Natural killer cell (primary cell): ENCODE measurements around the gene ADCY5. TPM values are rescaled to one million over a fixed set of nuclear protein-coding genes. Genes with fewer than 3 reads are reported as not detected.

Experiments used
- ATAC-seq, 3 donors: fragments of 150-1000 bp in 2 of 3; fragments of 200-7000 bp in 1 of 3; cut with Tn5 transposase; 1 replicate in 1 of 3; 2 replicates in 2 of 3; pipeline ENCODE4 v1.10.0; 2021; ENCODE audit warnings: mild to moderate bottlenecking in 2 of 3, moderate library complexity in 2 of 3
- DNase-seq, 2 donors: peaks; one replicate each; pipeline versions ENCODE4 v3.0.0 to v3.0.0-alpha.2; 2013 to 2021; ENCODE audit warnings: mixed read lengths in 1 of 2
- H3K27ac ChIP-seq: one replicate; pipeline ENCODE4 v1.5.1; 2013; ENCODE audit warnings: mild to moderate bottlenecking, low read length
- H3K27me3 ChIP-seq: one replicate; pipeline ENCODE4 v1.6.1; 2013; ENCODE audit warnings: low read length; ENCODE audit not compliant: control insufficient read depth, insufficient read depth
- H3K36me3 ChIP-seq: one replicate; pipeline ENCODE4 v1.6.1; 2013; ENCODE audit warnings: low read length; ENCODE audit not compliant: control insufficient read depth, insufficient read depth
- H3K4me1 ChIP-seq: one replicate; pipeline ENCODE4 v1.6.1; 2013; ENCODE audit warnings: low read length; ENCODE audit not compliant: control insufficient read depth, insufficient read depth
- H3K4me3 ChIP-seq: one replicate; pipeline ENCODE4 v1.5.1; 2013; ENCODE audit warnings: low read length
- H3K9me3 ChIP-seq: one replicate; pipeline ENCODE4 v1.6.1; 2013; ENCODE audit warnings: low read length; ENCODE audit not compliant: control insufficient read depth, insufficient read depth
- H3K27ac Mint-ChIP-seq, 2 donors: one replicate each; pipeline ENCODE4 v1.8.0; 2022; ENCODE audit warnings: mild to moderate bottlenecking in 2 of 2, mixed read lengths in 2 of 2, moderate library complexity in 1 of 2
- H3K27me3 Mint-ChIP-seq, 2 donors: one replicate each; pipeline ENCODE4 v1.8.0; 2022; ENCODE audit warnings: low read depth in 2 of 2, mixed read lengths in 2 of 2
- H3K36me3 Mint-ChIP-seq: one replicate; pipeline ENCODE4 v1.8.0; 2022; ENCODE audit warnings: mixed read lengths
- H3K4me1 Mint-ChIP-seq, 2 donors: one replicate each; pipeline ENCODE4 v1.8.0; 2022; ENCODE audit warnings: mixed read lengths in 2 of 2
- H3K4me3 Mint-ChIP-seq: one replicate; pipeline ENCODE4 v1.8.0; 2022; ENCODE audit warnings: mild to moderate bottlenecking, moderate library complexity, mixed read lengths
- H3K9me3 Mint-ChIP-seq, 2 donors: one replicate each; pipeline ENCODE4 v1.8.0; 2022; ENCODE audit warnings: mixed read lengths in 2 of 2
- WGBS: methylation state at CpG from one replicate; pipeline ENCODE4 v1.1.7; 2013; ENCODE audit warnings: missing lambda C conversion rate; ENCODE audit not compliant: insufficient coverage; 5-methylcytosine and 5-hydroxymethylcytosine counted together
- intact Hi-C: fragments of 100-400 bp; cut with micrococcal nuclease; formaldehyde crosslinking; loops from one replicate; pipeline ENCODE4 v1.14.2; 2022
- total RNA-seq, 4 donors: library from RNA; stranded (reverse); fragments of 120-200 nt in 1 of 4; gene quantifications; one replicate each; pipeline versions ENCODE4 v1.2.3 to v1.2.4, GENCODE V29; 2013 to 2022
- TF ChIP-seq, protein P1 (sequence below): fragments of 200-600 bp; IDR thresholded peaks from one replicate; pipeline ENCODE4 v1.8.0; 2022; ENCODE audit warnings: antibody characterized with exemption

Gene ADCY5
- total RNA-seq, 3 donors from 2014 or later (not counting 1 experiment from before 2014, with no cell fraction given), result not detected

GRCh38 chr3:123297627-123297899 lies 151.3 kb downstream of the ADCY5 start:
- no peaks in the 10 kb centered on the region for H3K36me3 Mint-ChIP-seq
- no peak for ATAC-seq
- Histone ChIP-seq H3K27ac (no peak overlapping the region), H3K4me3 (no peak overlapping the region), H3K9me3 (no peaks in the 10 kb centered on the region), H3K27me3 (no peaks in the 10 kb centered on the region), H3K4me1 (no peaks in the 10 kb centered on the region), H3K36me3 (no peaks in the 10 kb centered on the region)
- H3K27ac Mint-ChIP-seq, result no peak overlapping the region
- TF ChIP-seq, protein P1, sequence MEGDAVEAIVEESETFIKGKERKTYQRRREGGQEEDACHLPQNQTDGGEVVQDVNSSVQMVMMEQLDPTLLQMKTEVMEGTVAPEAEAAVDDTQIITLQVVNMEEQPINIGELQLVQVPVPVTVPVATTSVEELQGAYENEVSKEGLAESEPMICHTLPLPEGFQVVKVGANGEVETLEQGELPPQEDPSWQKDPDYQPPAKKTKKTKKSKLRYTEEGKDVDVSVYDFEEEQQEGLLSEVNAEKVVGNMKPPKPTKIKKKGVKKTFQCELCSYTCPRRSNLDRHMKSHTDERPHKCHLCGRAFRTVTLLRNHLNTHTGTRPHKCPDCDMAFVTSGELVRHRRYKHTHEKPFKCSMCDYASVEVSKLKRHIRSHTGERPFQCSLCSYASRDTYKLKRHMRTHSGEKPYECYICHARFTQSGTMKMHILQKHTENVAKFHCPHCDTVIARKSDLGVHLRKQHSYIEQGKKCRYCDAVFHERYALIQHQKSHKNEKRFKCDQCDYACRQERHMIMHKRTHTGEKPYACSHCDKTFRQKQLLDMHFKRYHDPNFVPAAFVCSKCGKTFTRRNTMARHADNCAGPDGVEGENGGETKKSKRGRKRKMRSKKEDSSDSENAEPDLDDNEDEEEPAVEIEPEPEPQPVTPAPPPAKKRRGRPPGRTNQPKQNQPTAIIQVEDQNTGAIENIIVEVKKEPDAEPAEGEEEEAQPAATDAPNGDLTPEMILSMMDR, result no peak
- H3K4me1 Mint-ChIP-seq, result no peaks in the 10 kb centered on the region
- peaks cover 0 to 2% of the 10 kb centered on the region in 2 donors for H3K27me3 Mint-ChIP-seq
- intact Hi-C loops, result no loop called here
- no peak overlapping the region for H3K4me3 Mint-ChIP-seq
- DNase-seq, result no peak
- no peaks in the 10 kb centered on the region for H3K9me3 Mint-ChIP-seq
- WGBS, result 77% methylated on average over 5 of the region's 6 CpGs

- no peaks in the 10 kb centered on the region for H3K27me3 Mint-ChIP-seq
These were observed 151.9 kb downstream of the ADCY5 start for GRCh38 chr3:123296836-123297626.

GRCh38 chr3:123296261-123296660 lies 152.6 kb downstream of the ADCY5 start:
- ATAC-seq (no peak), DNase-seq (no peak)
- Histone ChIP-seq H3K4me1 (no peaks in the 10 kb centered on the region), H3K27me3 (no peaks in the 10 kb centered on the region), H3K4me3 (no peak overlapping the region), H3K27ac (no peak overlapping the region), H3K36me3 (no peaks in the 10 kb centered on the region), H3K9me3 (no peaks in the 10 kb centered on the region)
- H3K27me3 Mint-ChIP-seq, result no peaks in the 10 kb centered on the region
- H3K27ac Mint-ChIP-seq, result no peak overlapping the region
- intact Hi-C loops, result no loop called here
- TF ChIP-seq, protein P1, result no peak
- H3K36me3 Mint-ChIP-seq, result no peaks in the 10 kb centered on the region
- H3K4me3 Mint-ChIP-seq, result no peak overlapping the region
- no peaks in the 10 kb centered on the region for H3K4me1 Mint-ChIP-seq
- H3K9me3 Mint-ChIP-seq, result no peaks in the 10 kb centered on the region
- 85% methylated on average over 7 of the region's 7 CpGs for WGBS

More at GRCh38 chr3:123296836-123297626, 151.9 kb downstream of the ADCY5 start:
- no peaks in the 10 kb centered on the region for H3K36me3 ChIP-seq
- no peaks in the 10 kb centered on the region for H3K27me3 ChIP-seq
- DNase-seq (no peak), ATAC-seq (no peak)
- no peaks in the 10 kb centered on the region for H3K36me3 Mint-ChIP-seq
- H3K9me3 ChIP-seq, result no peaks in the 10 kb centered on the region
- no peak overlapping the region for H3K4me3 ChIP-seq
- no peaks in the 10 kb centered on the region for H3K9me3 Mint-ChIP-seq
- intact Hi-C loops, result no loop called here
- H3K27ac ChIP-seq, result no peak overlapping the region
- TF ChIP-seq, protein P1, result no peak
- no peaks in the 10 kb centered on the region for H3K4me1 Mint-ChIP-seq
- H3K4me1 ChIP-seq, result no peaks in the 10 kb centered on the region
- H3K27ac Mint-ChIP-seq, result no peak overlapping the region
- 85% methylated on average over 12 of the region's 13 CpGs for WGBS
- H3K4me3 Mint-ChIP-seq, result no peak overlapping the region

GRCh38 chr3:123295901-123296250 lies 153.0 kb downstream of the ADCY5 start:
- Histone ChIP-seq H3K27ac (no peak overlapping the region), H3K9me3 (no peaks in the 10 kb centered on the region), H3K36me3 (no peaks in the 10 kb centered on the region), H3K27me3 (no peaks in the 10 kb centered on the region), H3K4me3 (no peak overlapping the region), H3K4me1 (no peaks in the 10 kb centered on the region)
- WGBS, result 81% methylated on average over 10 of the region's 11 CpGs
- ATAC-seq (no peak), DNase-seq (no peak)
- H3K4me3 Mint-ChIP-seq, result no peak overlapping the region
- H3K4me1 Mint-ChIP-seq, result no peaks in the 10 kb centered on the region
- H3K27me3 Mint-ChIP-seq, result no peaks in the 10 kb centered on the region
- intact Hi-C loops, result no loop called here
- TF ChIP-seq, protein P1, result no peak
- H3K36me3 Mint-ChIP-seq, result no peaks in the 10 kb centered on the region
- no peaks in the 10 kb centered on the region for H3K9me3 Mint-ChIP-seq
- H3K27ac Mint-ChIP-seq, result no peak overlapping the region
